DND-41 (cell line): ENCODE results near the gene EPHA7.

ENCODE experiments used
- EZH2 ChIP-seq: IDR thresholded peaks from 3 replicates; pipeline ENCODE4 v1.6.1; 2012; ENCODE audit warnings: borderline replicate concordance, low read depth, mild to moderate bottlenecking, moderate library complexity, low read length, inconsistent platforms; ENCODE audit not compliant: severe bottlenecking
- TF ChIP-seq, protein P1 (sequence below): IDR thresholded peaks from 2 replicates; pipeline ENCODE4 v1.5.1; 2012; ENCODE audit warnings: borderline replicate concordance, low read length, moderate library complexity, mild to moderate bottlenecking; ENCODE audit not compliant: poor library complexity, severe bottlenecking; ENCODE audit errors: extremely low read depth

DNA sequence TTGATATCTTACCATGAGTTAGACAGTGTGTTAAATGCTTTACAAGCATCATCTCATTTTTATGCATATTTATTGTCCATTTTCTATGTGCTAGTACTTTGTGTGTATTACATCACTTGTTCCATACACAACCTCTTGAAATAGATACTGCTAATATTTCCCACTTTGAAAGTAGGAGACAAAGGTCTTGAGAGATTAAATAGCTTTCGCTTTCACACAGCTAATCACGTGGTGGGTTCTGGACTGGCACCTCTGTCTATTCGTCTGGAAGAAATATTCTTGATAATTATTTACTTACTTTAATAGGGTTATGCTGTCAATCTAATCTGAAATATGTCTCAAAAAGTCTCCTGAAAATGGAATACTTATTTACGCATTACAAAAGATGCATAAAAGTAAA, 30.2 kb downstream of the EPHA7 start:
- TF ChIP-seq, protein P1, sequence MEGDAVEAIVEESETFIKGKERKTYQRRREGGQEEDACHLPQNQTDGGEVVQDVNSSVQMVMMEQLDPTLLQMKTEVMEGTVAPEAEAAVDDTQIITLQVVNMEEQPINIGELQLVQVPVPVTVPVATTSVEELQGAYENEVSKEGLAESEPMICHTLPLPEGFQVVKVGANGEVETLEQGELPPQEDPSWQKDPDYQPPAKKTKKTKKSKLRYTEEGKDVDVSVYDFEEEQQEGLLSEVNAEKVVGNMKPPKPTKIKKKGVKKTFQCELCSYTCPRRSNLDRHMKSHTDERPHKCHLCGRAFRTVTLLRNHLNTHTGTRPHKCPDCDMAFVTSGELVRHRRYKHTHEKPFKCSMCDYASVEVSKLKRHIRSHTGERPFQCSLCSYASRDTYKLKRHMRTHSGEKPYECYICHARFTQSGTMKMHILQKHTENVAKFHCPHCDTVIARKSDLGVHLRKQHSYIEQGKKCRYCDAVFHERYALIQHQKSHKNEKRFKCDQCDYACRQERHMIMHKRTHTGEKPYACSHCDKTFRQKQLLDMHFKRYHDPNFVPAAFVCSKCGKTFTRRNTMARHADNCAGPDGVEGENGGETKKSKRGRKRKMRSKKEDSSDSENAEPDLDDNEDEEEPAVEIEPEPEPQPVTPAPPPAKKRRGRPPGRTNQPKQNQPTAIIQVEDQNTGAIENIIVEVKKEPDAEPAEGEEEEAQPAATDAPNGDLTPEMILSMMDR, result no peak
- no peak for TF ChIP-seq EZH2
